GM12874 (cell line): Measurements from ENCODE around the gene USP54.

ENCODE experiments used
- TF ChIP-seq, protein P1 (sequence below): IDR thresholded peaks from 2 replicates; pipeline ENCODE4 v1.5.1; 2011; ENCODE audit warnings: low read depth, mild to moderate bottlenecking, control low read depth, low read length, moderate library complexity; ENCODE audit not compliant: insufficient read depth

Gene USP54

DNA sequence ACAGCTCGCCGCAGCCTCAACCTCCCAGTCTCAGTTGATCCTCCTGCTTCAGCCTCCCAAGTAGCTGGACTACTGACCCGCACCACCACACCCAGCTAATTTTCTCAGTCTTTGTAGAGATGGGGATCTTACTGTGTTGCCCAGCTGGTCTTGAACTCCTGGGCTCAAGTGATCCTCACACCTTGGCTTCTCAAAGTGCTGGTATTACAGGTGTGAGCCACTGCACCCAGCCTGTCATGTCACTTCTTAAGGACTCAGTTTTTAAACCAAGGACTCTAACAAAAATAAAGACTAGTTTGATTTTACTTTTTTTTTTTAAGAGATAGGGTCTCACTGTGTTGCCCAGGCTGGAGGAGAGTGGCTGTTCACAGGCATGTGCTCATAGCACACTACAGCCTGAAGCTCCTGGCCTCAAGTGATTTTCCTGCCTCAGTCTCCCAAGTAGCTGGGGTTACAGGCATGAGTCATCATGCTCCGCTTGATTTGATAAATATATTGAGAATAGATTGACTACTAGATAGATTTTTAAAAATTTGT is 78.9 kb downstream of the USP54 start:
- TF ChIP-seq, protein P1, sequence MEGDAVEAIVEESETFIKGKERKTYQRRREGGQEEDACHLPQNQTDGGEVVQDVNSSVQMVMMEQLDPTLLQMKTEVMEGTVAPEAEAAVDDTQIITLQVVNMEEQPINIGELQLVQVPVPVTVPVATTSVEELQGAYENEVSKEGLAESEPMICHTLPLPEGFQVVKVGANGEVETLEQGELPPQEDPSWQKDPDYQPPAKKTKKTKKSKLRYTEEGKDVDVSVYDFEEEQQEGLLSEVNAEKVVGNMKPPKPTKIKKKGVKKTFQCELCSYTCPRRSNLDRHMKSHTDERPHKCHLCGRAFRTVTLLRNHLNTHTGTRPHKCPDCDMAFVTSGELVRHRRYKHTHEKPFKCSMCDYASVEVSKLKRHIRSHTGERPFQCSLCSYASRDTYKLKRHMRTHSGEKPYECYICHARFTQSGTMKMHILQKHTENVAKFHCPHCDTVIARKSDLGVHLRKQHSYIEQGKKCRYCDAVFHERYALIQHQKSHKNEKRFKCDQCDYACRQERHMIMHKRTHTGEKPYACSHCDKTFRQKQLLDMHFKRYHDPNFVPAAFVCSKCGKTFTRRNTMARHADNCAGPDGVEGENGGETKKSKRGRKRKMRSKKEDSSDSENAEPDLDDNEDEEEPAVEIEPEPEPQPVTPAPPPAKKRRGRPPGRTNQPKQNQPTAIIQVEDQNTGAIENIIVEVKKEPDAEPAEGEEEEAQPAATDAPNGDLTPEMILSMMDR, result no peak

DNA sequence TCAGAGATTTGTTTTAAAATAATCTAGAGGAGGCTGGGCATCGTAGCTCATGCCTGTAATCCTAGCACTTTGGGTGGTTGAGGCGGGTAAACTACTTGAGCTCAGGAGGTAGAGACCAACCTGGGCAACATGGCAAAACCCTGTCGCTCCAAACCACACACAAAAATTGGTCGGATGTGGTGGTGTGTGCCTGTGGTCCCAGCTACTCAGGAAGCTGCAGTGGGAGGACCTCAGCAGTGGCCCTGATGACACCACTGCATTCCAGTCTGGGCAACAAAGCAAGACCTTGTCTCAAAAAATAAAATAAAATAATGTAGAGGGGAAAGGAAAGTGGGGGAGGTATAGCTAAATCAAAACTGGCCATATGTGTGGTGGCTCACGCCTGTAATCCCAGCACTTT is 81.4 kb downstream of the USP54 start:
- TF ChIP-seq, protein P1, result no peak

DNA sequence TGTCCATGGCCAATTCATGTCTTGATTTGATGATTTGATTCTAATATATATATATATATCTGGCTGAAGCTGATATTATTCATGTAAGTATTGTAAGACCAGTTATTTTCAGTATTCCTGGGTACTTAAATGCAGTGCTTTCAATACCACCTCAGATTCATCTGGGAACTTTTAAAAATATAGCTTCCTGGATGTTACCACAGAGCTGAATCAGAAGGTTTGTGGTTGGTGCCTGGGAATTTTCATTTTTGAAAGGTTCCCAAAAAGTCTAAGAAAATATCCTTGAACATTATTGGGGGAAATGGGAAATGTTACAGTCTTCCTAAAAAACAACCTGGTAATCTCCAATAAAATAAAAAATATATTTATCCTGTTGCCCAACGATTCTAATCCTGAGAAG is 84.7 kb downstream of the USP54 start:
- TF ChIP-seq, protein P1, result no peak

DNA sequence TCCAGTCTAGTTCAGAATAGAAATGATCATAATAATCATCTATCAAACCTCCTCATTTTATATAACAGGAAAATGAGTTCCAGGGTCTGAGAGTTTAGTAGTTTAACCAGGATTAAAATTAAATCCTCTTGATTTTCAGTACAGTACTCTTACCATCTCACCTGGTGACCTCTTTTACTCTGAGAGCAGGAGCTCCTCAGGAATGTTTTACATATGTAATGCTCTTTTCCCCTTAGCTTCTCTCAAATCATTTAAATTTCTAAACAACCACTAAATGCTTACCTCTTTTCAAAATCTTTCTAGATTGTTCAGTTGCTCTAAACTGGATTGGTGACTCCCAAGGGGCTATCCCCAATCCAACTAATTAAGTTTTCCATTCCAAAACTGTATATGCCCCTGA is 85.1 kb downstream of the USP54 start:
- TF ChIP-seq, protein P1, result no peak

DNA sequence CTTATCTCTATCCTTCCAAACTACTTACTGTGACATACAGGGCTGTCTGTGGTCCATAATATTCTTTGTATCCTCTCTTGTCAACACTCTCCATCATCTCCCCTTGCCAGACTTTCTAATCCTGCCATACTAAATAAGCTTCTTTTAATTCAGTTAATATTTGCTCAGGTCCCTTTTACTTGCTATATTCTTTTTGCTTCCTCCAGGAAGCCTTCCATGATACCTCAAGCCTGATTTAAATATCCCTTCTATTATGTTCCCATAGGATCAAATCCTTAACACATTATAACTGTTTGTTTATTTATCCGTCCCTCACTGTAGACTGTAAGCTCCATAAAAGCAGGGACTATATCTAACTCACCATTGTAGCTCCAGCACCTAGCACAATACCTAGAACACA is 88.1 kb downstream of the USP54 start:
- TF ChIP-seq, protein P1, result no peak

DNA sequence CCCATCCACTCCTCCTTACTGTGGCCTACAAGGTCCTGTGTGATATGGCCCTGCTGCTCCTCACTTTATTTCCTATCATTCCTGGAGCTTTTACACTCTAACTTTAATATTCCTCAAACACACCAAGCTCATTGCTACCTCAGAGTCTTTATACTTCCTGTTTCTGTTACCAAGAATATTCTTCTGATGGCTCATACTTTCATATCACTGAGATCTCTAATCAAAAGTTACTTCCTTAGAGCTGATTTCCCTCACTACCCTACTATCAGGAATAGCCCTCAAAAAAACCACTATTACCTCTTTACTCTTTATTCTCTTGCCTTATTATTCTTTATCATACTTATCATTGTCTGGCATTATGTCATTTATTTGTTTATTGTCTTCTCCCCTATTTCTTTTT is 89.5 kb downstream of the USP54 start:
- TF ChIP-seq, protein P1, result no peak

DNA sequence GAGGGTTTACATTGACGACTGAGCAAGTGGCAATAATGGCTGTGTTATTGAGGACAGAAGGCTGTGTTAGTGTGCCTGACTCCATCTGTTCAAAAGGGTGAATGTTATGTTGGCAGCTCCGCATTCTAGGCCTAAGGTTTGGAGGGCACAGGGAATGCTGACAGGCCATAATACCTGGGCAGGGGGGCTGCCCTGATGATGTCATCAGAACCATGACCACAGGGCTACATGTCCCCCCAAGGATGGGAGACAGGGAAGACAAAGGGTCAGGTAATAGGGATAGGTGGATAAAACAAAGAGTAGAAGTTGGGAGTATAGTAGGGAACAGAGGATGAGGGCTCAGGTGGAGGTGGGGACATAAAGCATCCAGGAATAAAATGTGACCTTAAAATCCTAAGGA is 93.5 kb downstream of the USP54 start:
- TF ChIP-seq, protein P1, result no peak
